Mammary epithelial cell (primary cell): ENCODE results near the gene UNC13A.

Experiments used
- EZH2 ChIP-seq: IDR thresholded peaks from 2 replicates; pipeline ENCODE4 v1.6.1; 2012; ENCODE audit warnings: low read length, inconsistent platforms, borderline replicate concordance
- TF ChIP-seq, protein P1 (sequence below), 2 donors: IDR thresholded peaks in 1 of 2; conservative IDR thresholded peaks in 1 of 2; 2 replicates each; pipeline ENCODE4 v1.5.1; 2011 to 2012; ENCODE audit warnings: inconsistent platforms in 2 of 2, low read length in 2 of 2, mild to moderate bottlenecking in 2 of 2, control low read depth in 1 of 2, low read depth in 1 of 2; ENCODE audit not compliant: insufficient read depth in 1 of 2; ENCODE audit errors: extremely low read depth in 1 of 2

GRCh38 chr19:17685451-17686022 is 2.6 kb downstream of the UNC13A start:
- TF ChIP-seq, protein P1, sequence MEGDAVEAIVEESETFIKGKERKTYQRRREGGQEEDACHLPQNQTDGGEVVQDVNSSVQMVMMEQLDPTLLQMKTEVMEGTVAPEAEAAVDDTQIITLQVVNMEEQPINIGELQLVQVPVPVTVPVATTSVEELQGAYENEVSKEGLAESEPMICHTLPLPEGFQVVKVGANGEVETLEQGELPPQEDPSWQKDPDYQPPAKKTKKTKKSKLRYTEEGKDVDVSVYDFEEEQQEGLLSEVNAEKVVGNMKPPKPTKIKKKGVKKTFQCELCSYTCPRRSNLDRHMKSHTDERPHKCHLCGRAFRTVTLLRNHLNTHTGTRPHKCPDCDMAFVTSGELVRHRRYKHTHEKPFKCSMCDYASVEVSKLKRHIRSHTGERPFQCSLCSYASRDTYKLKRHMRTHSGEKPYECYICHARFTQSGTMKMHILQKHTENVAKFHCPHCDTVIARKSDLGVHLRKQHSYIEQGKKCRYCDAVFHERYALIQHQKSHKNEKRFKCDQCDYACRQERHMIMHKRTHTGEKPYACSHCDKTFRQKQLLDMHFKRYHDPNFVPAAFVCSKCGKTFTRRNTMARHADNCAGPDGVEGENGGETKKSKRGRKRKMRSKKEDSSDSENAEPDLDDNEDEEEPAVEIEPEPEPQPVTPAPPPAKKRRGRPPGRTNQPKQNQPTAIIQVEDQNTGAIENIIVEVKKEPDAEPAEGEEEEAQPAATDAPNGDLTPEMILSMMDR (conservative IDR thresholded peaks at IDR 0.05 in 1 of 2, IDR thresholded peaks at IDR 0.05 in 1 of 2; ENCODE audit: extremely low read depth in 1 of 2, insufficient read depth in 1 of 2, low read depth in 1 of 2, low read length in 2 of 2): no peak
- no peak for TF ChIP-seq EZH2
